ENCODE results near the gene GLE1.
"Not testable (repeated sequence)": the region's sequence is repeated elsewhere in the genome, so short reads cannot be mapped to it uniquely, and the experiment has no call there.

GLE1 gene

DNA sequence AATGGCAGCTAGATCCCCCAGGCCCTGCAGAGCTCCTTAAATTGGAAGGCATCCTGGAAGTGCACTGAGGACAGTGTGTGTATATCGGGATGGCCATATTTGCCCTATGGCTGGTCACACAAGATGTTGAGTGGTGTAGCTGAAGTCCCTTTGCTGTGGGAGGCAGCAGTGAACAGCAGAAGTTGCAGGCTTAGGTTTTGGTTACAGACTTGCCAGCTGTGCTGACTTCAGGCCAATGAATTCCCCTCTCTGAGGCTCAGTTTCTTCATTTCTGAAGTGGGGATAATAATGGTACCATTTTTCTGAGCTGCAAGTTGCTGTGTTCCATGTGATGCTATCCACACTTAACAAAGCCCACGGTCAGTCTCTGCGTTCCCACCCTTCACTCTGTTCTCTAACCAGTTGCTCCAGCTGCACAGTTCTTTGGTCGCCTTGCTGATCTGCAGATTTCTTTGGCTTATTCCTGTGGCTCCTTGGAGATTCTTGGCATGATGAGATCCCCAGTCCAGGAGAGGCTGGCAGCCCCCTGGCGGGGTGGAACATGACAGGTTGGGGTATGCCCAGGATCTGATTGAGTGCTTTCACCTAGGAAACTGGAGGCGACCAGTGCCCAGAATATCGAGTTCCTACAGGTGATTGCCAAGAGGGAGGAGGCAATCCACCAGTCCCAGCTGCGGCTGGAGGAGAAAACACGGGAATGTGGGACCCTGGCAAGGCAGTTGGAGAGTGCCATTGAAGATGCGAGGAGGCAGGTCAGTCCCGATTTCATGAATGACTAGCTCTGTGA, 6.5 kb upstream of the GLE1 start:
- DNase-seq (ENCODE audit: low read depth, low spot score) = no peak

DNA sequence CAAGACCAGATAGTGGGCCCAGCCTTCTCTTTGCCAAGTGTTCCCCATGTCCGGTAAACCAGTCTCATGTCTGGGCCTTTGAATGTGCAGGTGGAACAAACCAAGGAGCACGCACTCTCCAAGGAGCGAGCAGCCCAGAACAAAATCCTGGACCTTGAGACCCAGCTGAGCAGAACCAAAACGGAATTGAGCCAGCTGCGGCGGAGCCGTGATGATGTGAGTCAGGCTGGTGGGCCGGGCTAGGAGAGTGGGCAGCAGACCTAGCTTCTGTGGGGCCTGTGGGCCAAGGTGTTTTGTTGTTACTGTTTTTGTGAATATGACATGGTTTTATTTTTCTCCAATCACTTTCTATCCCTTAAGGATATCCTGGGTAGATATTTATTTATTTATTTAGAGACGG, 5.6 kb upstream of the GLE1 start:
- no peak for DNase-seq (ENCODE audit: low read depth, low spot score)

DNA sequence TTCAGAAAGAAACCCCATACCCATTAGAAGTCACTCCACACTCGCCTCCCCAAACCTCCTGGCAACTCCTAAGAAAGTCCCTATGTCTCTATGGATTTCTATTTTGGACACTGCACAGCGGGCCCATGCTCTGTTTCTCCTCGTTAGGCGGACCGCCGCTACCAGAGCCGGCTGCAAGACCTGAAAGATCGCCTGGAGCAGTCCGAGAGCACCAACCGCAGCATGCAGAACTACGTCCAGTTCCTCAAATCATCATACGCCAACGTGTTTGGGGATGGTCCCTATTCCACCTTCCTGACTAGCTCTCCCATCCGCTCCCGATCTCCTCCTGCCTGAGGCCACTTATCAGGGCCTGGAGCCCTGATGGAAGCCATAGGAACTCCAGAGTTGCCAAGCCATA, 4.6 kb upstream of the GLE1 start:
- no peak for DNase-seq (ENCODE audit: low read depth, low spot score)

DNA sequence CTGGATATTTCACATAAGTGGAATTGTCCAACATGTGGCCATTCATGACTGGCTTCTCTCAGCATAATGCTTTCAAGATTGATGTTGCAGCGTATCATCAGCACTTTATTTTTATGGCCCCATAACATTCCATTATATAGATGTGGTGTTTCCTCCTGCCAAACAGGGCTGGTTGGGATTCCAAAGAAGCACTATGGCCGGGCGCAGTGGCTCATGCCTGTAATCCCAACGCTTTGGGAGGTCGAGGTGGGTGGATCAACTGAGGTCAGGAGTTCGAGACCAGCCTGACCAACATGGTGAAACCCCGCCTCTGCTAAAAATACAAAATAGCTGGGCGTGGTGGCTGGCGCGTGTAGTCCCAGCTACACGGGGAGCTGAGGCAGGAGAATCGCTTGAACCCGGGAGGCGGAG, 1.1 kb upstream of the GLE1 start:
- DNase-seq (ENCODE audit: low read depth, low spot score) = not testable (repeated sequence)

DNA sequence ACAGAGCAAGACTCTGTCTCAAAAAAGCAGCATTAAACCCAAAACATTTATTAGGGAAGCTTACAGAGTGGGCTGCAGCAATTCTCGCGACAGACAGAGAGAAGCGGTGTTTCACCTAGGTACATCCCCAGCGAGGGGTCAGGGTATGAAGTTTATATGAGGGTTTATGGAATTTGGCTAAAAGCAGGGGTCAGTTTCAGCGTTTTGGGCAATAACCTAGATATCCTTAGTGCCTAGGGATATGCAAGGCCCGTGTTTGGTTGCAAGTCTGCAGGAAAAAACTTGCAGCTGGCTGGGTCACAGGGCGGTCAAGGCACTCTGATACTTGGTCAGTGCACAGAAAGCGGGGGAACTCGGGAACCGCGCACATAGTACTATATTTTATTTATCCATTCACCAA, 649 bp upstream of the GLE1 start:
- no peak for DNase-seq (ENCODE audit: low read depth, low spot score)

DNA sequence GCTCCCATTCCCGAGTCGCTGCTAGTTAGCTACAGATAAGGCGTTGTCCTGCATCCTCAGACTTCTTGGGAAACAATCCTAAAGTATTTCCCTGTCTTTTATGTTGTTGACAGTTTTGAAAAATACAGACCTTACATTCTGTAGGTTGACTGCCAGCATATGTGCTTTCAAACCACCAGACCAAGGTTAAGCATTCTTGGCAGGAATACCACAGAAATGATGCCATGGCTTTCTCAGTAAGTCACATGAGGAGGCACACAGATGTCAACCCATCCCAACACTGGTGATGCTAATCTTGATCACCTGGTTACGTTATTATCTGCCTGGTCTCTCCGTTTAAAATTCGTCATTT, 871 bp downstream of the GLE1 start:
- no peak for DNase-seq (ENCODE audit: low read depth, low spot score)

DNA sequence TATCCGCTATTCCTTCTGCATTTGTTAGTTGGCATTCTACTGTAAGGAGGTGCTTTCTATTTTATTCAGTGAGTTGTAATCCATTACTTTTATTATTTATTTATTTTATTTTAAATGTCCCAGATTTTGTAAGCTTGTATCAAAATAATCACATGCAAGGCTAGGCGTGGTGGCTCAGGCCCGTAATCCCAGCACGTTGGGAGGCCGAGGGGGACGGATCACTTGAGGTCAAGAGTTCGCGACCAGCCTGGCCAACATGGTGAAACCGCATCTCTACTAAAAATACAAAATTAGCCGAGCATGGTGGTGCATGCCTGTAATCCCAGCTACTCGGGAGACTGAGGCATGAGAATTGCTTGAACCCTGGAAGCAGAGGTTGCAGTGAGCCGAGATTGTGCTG, 1.4 kb downstream of the GLE1 start:
- DNase-seq (ENCODE audit: low read depth, low spot score) = not testable (repeated sequence)

DNA sequence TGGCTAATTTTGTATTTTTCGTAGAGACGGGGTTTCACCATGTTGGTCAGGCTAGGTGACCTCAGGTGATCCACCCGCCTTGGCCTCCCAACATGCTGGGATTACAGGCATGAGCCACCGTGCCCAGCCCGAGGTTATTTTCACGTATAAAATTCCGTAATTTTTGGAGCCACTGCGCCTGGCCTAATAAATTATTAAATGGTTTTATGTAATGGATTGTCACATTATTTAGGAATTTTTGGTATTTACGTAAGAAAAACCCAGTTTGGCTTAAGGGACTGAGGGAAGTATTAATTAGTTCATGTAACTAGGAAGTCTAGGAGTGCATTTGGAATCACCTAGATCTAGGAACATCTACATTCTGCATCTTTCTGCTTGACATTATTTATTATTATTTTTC, 8.3 kb downstream of the GLE1 start:
- no peak for DNase-seq (ENCODE audit: low read depth, low spot score)

DNA sequence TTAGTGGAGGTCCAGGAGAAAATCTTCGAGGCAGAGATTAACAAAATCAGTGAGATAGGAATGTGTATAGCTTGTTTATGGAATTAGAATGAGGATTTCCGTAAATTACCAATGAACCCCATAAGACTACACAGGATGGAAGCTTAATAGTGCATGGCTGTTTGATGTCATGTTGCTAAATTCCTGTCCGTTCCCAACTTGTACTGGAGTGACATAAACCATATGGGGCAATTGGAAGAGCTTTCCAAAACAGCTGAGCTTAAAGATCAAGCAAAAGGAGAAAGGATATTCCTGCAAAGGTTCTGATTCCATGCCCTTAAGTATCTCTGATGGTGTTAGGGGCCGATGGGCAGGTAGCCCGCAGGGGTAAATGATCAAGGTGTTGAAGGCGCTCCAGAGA, 17.4 kb downstream of the GLE1 start:
- no peak for DNase-seq (ENCODE audit: low read depth, low spot score)

DNA sequence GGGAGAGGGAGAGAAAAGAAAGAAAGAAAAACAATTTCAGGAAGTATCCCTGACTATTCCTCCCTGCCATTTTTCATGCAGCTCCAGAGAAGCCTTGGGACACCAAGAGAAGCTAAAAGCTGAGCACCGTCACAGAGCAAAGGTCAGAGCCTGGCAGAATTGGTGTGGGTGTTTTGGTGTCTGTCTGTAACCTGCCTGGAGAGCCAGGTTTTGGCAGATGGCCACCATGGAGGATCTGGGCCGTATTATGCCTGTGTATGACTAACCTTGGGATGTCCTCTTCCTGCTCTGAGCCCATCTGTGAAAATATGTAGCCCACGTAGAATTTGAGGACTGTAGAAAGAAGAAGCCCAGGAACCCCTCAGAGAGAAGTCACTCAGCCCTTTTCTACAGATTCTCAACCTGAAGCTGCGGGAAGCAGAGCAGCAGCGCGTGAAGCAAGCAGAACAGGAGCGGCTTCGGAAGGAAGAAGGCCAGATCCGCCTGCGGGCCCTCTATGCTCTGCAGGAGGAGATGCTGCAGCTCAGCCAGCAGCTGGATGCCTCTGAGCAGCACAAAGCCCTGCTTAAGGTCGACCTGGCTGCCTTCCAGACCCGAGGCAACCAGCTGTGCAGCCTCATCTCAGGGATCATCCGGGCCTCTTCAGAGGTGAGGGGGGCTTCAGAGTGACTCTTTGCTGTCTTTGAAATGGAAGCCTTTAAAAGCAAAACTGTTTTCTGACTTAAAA, 18.8 kb downstream of the GLE1 start:
- DNase-seq (ENCODE audit: low read depth, low spot score) = no peak

DNA sequence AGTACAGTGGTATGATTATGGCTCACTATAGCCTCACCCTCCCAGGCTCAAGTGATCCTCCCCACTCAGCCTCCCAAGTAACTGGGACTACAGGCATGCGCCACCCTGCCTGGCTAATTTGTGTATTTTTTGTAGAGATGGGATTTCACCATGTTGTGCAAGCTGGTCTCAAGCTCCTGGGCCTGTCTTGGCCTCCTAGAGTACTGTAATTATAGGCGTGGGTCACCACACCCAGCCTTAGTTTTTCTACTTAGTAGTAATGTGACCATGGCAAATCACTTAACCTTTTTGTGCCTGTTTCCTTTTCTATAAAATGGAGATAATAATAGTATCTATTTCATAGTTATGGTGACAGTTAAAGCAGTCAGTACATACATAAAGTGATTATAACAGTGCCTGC, 22.2 kb downstream of the GLE1 start:
- no peak for DNase-seq (ENCODE audit: low read depth, low spot score)

DNA sequence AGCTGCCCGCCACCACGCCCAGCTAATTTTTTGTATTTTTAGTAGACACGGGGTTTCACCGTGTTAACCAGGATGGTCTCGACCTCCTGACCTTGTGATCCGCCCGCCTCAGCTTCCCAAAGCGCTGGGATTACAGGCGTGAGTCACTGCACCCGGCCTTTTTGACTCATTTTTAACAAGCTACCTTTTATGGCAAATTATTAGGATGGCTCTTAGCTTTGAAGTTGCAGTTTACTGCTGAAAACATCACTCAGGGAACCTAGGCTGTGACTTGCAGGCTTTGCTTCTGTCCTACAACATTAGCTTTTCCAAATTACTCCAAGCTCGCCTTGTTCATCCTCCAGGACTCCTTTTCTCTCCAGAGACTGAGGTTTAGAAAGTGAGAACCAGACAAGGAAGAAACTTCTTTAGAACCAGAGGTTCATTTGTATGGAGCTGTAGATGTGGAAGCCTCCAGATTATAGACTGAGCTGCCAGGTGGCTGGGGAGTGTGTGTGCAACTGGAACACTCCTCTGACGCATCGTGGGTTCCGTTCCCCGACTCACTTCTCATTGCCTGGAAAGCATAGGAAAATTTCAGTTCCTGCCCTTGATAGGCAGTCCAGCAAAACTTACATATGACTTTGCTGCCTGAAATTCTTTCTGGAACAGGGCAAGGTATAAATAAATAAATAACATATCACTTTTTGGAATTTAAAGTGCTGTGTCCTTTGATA, 24.1 kb downstream of the GLE1 start:
- DNase-seq (ENCODE audit: low read depth, low spot score) = no peak

DNA sequence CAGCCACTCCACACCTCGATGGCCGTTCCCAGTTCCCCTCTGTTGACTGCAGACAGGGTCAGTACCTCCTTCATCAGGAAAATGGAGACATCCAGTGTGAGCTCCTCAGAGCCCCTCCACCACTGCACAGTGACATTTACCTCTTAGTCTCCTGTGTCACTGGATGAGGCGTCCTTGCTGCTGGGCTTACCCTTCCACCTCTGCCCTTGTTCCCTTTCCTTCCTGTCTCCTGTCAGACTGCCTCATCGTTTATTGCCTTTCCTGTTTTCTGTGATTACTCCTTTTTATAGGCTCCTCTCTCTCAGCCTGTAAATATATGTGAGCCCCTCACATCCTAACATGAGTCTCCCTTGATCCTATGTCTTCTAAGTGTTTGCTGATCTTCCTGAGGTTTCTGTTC, 24.7 kb downstream of the GLE1 start:
- no peak for DNase-seq (ENCODE audit: low read depth, low spot score)

DNA sequence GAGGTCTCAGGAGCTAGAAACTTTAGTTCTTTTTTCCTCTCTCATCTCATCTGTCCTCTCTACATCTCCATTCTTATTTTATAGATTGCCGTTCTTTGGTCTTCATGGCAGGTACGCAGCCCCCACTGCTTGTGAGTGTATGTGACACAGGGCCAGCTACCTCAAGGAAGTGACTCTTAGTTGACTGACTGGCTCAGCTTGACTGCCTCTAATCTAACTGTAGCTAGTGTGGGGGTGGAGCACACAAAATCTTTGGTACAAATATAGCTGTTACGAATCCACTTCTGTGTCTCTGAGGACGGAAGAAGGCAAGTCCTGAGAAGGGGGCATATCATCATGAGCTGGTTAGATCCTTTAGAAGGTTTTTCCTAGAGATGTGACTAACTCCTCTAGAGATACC, 28.1 kb downstream of the GLE1 start:
- DNase-seq (ENCODE audit: low read depth, low spot score) = no peak

DNA sequence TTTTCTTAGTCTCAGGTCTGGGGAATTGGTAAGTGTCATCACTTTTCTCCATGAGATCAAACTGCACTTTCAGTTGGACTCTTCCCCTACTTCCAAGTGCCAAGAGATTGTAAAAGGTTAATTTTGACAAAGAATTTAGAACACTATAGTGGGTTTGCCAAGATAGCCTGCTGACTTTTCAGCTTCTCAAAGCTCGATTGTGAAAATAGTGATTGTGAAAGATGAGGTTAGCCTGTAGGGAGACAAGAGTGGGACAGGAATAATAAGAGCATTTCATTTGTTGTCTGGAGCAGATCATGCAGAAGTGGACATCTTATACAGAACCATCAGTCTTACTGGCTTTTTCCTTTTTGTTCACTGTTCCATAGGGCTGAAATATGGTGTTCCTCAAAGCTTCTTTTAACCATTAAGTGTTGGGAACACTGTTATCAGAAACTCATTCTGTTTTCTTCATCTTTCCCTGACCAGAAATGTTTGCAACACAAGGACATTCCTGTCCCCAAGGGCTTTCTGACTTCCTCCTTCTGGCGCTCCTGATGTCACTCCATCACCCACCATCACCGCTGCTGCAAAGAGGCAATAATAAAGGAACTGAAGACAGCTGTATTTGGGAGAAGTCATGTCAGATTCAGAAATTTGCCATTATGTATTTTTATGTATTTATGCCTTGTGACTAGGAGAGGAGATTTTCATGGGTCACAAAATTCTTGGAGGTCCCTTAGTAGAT, 36.3 kb downstream of the GLE1 start:
- no peak for DNase-seq (ENCODE audit: low read depth, low spot score)

DNA sequence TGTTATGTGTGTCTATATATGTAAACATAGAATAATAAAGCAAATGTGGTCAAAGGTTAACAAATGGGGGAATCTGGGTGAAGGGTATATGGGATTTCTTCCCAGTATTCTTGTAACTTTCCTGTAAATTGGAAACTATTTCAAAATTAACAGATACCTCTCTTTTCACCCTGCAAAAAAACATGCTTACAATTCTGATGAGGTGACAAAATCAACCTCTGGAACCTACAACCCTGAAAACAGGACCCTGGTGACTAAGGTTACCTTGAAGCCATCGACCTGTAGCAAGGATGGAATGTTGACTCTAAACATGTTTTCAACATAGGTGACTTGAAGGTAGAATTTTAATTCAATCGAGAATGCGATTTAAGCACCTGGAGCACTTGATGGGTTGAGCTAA, 42.0 kb downstream of the GLE1 start:
- DNase-seq (ENCODE audit: low read depth, low spot score) = no peak

DNA sequence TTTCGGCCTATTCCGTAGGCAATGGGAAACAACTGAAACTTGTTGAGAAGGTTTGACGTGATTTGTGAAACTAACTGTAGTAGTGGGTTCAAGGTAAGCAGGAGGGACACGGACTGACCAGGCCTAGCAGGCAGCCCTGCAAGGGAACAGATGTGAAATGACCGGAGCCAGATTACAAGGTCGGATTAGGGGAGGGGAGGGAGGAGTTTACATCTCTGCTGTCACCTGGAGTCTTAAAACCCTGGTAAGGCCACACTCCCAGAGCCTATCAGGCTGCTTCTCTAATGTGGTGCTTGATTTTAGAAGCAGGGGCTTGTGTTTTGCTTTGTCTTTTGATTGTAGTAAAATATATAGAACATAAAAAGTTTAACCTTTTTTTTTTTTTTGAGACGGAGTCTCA, 44.4 kb downstream of the GLE1 start:
- no peak for DNase-seq (ENCODE audit: low read depth, low spot score)

DNA sequence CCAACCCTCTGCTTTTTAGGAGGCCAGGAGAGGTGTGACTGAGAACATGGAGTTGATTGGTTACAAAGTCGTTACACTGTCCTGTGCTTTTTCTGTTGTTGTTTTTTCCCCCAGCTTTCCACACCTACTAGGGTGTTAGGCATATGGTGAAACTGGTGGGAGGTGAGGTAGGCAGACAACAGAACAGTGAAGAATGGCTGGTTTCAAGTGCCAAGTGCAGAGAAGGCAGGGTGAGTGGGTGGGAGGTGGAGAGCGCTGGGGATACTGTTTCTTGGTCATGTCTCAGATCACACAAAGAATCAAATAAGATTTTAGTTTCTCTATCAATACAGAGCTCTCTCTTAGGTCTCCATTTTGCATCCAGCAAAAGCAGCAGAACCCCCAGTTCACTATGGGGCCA, 45.7 kb downstream of the GLE1 start:
- DNase-seq (ENCODE audit: low read depth, low spot score) = no peak

DNA sequence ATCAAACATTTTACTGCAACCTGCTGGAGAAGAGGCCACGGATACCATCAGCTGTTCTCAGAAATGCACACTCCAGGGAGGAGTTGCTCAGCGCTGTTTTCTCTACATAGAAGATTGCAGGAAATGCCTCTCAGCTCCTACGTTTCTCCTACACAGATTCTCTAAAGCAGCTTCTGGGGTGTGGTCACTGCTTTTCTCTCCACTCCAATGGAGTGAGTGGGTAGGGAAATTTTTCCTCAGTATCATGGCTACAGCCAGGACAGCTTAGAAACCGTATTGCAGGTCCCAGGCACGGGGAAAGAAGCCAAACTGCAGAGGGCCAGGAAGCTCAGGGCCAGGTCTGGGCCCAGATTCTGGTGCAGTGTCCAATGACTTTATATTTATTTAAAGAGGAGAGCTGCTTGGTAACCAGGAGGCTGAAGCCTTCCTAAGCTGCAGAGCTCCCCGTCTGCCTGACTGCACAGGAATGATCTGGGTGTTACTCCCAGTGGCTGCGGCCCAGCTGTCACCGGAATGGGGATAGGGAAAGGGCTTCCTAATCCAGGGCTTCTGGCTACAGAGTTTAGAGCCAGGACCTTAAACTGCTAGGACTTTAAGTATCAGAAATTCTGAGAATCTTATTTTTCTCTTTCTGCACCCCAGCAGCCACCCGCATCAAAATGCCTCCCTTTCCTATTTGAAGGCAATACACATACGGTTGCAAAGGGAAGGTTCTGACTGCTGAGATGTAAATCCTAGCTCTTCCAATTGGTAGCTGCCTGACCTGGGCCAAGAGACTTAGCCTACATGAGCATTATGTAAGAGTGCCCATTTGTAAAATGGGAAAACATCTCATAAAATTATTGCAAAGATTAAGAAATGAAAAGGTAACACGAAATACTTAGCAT, 46.5 kb downstream of the GLE1 start:
- no peak for DNase-seq (ENCODE audit: low read depth, low spot score)

DNA sequence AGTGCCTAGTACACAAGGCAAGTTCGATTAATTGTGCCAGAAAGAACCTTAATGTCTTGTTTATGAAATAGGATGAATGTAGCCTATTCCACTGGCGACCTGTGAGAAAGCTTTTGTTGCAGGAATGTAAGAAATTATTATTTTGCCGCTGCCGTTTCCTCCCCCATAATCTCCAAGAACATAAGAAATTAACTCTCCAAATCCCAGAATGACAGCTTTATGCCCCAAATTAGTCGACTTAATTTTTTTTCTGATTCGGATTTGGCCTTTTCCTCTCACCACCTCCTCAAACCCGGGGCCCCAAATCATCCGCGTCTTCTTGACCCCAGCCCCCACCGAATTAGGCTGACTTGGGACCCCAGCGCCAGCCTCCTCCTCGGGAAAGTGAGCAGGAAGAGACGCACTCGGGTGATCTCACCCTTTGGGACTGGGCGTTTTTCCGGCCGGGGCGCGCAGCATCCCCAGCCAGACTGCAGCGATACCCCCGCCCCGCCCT, 47.2 kb downstream of the GLE1 start:
- DNase-seq (ENCODE audit: low read depth, low spot score) = no peak

DNA sequence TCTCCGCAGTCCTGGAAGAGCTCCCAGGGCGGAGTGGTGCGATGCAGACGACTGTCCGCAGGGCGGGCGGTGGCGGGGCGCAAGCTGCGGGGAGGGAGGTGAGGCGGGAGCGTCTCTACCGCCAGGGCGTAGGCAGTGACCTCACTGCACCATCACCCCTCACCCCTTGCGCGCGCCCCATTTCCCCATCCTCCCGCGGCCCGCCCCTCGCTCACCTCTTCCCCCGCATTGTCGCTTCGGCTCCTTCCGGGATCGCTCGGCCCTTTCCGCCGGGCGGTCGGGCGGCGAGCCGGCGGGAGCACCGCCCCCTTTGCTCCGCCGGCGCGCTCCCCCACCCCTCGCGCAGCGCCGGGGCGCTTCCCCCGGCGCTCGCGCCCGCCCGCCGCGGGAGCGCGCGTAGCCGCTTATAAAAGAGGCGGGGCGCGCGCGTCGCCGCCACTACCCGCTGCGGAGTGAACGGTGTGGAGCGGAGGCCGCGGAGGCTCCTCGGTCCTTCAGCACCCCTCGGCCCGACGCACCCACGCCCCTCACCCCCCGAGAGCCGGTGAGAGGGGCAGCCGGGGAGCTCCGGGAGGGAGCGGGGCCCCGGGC, 47.7 kb downstream of the GLE1 start, which contains the start of gene SPTAN1:
Gene SPTAN1, plus strand, starts transcription at position 435 of the 591 bp plus-strand sequence. CDS start 14,154 bp downstream, outside the sequence.
- DNase-seq (ENCODE audit: low read depth, low spot score) = peak; percentile 90
